ENCODE data around the gene DYNC1I1.

DNA sequence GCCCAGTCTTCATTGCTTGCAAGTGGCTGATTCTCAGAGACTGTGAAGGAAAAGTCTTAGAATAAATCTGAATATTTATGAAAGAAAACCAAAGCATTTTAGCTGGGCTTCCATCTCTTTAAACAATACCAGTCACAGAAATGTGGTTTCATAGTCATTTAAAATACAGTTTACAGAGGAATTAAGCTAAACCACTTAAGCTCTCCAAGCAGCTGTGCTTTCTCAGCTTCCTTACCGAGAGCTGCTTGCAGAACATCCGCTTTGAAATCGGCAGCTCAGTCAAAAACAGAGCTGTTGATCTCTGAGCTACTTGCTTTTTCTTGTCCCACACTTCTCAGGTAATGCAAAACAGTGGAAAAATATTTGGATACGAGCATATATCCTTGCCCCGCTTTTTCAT lies 134.5 kb downstream of the DYNC1I1 start:
- TF ChIP-seq, protein P1, sequence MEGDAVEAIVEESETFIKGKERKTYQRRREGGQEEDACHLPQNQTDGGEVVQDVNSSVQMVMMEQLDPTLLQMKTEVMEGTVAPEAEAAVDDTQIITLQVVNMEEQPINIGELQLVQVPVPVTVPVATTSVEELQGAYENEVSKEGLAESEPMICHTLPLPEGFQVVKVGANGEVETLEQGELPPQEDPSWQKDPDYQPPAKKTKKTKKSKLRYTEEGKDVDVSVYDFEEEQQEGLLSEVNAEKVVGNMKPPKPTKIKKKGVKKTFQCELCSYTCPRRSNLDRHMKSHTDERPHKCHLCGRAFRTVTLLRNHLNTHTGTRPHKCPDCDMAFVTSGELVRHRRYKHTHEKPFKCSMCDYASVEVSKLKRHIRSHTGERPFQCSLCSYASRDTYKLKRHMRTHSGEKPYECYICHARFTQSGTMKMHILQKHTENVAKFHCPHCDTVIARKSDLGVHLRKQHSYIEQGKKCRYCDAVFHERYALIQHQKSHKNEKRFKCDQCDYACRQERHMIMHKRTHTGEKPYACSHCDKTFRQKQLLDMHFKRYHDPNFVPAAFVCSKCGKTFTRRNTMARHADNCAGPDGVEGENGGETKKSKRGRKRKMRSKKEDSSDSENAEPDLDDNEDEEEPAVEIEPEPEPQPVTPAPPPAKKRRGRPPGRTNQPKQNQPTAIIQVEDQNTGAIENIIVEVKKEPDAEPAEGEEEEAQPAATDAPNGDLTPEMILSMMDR (IDR thresholded peaks at IDR 0.05) = no peak
- TF ChIP-seq NFIC (IDR thresholded peaks at IDR 0.05; ENCODE audit: borderline replicate concordance) (no peak), JUND (IDR thresholded peaks at IDR 0.05) (no peak), RXRA (IDR thresholded peaks at IDR 0.05; ENCODE audit: borderline replicate concordance, low read depth) (no peak)
- TF ChIP-seq, protein P2, sequence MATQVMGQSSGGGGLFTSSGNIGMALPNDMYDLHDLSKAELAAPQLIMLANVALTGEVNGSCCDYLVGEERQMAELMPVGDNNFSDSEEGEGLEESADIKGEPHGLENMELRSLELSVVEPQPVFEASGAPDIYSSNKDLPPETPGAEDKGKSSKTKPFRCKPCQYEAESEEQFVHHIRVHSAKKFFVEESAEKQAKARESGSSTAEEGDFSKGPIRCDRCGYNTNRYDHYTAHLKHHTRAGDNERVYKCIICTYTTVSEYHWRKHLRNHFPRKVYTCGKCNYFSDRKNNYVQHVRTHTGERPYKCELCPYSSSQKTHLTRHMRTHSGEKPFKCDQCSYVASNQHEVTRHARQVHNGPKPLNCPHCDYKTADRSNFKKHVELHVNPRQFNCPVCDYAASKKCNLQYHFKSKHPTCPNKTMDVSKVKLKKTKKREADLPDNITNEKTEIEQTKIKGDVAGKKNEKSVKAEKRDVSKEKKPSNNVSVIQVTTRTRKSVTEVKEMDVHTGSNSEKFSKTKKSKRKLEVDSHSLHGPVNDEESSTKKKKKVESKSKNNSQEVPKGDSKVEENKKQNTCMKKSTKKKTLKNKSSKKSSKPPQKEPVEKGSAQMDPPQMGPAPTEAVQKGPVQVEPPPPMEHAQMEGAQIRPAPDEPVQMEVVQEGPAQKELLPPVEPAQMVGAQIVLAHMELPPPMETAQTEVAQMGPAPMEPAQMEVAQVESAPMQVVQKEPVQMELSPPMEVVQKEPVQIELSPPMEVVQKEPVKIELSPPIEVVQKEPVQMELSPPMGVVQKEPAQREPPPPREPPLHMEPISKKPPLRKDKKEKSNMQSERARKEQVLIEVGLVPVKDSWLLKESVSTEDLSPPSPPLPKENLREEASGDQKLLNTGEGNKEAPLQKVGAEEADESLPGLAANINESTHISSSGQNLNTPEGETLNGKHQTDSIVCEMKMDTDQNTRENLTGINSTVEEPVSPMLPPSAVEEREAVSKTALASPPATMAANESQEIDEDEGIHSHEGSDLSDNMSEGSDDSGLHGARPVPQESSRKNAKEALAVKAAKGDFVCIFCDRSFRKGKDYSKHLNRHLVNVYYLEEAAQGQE (IDR thresholded peaks at IDR 0.05; ENCODE audit: low read depth, low read length) = no peak
